Measurements from ENCODE around the gene HNRNPUL1.

GRCh38 chr19:41324231-41324702 lies 60.1 kb downstream of the HNRNPUL1 start:
- TF ChIP-seq CTCF (IDR thresholded peaks at IDR 0.05): no peak
- no peak for TF ChIP-seq ZFX (IDR thresholded peaks at IDR 0.05; ENCODE audit: borderline replicate concordance)
